PFSK-1 (cell line): ENCODE results near the gene RAP1A.

ENCODE experiments used
- POLR2AphosphoS5 ChIP-seq: IDR thresholded peaks from 2 replicates; pipeline ENCODE4 v1.6.1; 2012; ENCODE audit warnings: low read depth, mild to moderate bottlenecking, control low read depth, low read length, moderate library complexity
- SIN3A ChIP-seq: IDR thresholded peaks from 2 replicates; pipeline ENCODE4 v1.6.1; 2012; ENCODE audit warnings: mild to moderate bottlenecking, low read length, moderate library complexity, borderline replicate concordance; ENCODE audit not compliant: insufficient read depth
- TF ChIP-seq, protein P1 (sequence below), 2 experiments: IDR thresholded peaks; 2 replicates each; pipeline versions ENCODE4 v1.6.1 to v1.8.0; 2011 to 2012; ENCODE audit warnings: low read depth in 2 of 2, low read length in 2 of 2, control low read depth in 1 of 2, inconsistent platforms in 1 of 2, mild to moderate bottlenecking in 1 of 2, moderate library complexity in 1 of 2; ENCODE audit not compliant: insufficient read depth in 1 of 2

DNA sequence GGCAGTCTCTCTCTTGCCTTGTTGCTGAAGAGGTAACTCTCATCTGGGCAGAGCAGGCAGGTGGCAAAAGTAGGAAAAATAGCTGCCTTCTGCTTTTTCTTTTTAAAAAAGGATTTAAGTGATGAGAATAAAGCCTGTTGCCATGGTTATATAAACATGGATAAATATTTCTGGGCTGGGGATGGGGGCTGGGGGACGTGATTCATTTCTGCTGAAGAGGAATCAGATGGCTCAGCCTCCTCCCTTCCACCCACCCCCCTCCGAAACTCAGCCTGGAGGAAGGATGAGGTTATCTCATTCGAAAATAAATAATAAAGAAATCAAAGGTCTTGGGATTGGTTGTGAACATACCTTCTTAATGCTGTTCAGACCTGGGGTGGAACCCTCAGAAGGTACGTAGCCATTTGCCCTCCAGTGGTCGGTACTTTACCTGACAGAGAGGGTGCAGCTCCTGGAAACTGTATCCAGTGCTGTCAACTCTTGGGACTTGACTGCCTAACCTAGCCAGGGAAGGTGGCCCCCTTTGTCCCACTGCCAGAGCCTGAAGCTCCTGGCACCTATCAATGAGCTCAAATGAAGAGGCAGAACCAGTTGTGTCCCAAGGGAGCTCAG, 123.5 kb downstream of the RAP1A start:
- no peak for TF ChIP-seq POLR2AphosphoS5
- TF ChIP-seq, protein P1, sequence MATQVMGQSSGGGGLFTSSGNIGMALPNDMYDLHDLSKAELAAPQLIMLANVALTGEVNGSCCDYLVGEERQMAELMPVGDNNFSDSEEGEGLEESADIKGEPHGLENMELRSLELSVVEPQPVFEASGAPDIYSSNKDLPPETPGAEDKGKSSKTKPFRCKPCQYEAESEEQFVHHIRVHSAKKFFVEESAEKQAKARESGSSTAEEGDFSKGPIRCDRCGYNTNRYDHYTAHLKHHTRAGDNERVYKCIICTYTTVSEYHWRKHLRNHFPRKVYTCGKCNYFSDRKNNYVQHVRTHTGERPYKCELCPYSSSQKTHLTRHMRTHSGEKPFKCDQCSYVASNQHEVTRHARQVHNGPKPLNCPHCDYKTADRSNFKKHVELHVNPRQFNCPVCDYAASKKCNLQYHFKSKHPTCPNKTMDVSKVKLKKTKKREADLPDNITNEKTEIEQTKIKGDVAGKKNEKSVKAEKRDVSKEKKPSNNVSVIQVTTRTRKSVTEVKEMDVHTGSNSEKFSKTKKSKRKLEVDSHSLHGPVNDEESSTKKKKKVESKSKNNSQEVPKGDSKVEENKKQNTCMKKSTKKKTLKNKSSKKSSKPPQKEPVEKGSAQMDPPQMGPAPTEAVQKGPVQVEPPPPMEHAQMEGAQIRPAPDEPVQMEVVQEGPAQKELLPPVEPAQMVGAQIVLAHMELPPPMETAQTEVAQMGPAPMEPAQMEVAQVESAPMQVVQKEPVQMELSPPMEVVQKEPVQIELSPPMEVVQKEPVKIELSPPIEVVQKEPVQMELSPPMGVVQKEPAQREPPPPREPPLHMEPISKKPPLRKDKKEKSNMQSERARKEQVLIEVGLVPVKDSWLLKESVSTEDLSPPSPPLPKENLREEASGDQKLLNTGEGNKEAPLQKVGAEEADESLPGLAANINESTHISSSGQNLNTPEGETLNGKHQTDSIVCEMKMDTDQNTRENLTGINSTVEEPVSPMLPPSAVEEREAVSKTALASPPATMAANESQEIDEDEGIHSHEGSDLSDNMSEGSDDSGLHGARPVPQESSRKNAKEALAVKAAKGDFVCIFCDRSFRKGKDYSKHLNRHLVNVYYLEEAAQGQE (IDR thresholded peaks at IDR 0.05; ENCODE audit: insufficient read depth in 1 of 2, low read depth in 2 of 2, low read length in 2 of 2) = no peak
- no peak for TF ChIP-seq SIN3A
